NCI-H345 treated with DMSO at 0.1 percent for 48 hours (cell line): Measurements from ENCODE around the gene ACAP3.
"Not testable (repeated sequence)": the region's sequence is repeated elsewhere in the genome, so short reads cannot be mapped to it uniquely, and the experiment has no call there.

Experiments used
- DNase-seq: peaks from one replicate; lab custom pipeline; 2025; ENCODE audit not compliant: unreplicated experiment; lab: John Stamatoyannopoulos, UW

Gene ACAP3

GRCh38 chr1:1316199-1316598 lies 8.5 kb upstream of the ACAP3 start:
- not testable (repeated sequence) for DNase-seq

- no peak for DNase-seq
Measured at GRCh38 chr1:1315435-1315954, 7.8 kb upstream of the ACAP3 start.

GRCh38 chr1:1314678-1315335 lies 7.1 kb upstream of the ACAP3 start:
- DNase-seq: no peak

GRCh38 chr1:1314237-1314586 lies 6.5 kb upstream of the ACAP3 start:
- DNase-seq: no peak

- no peak for DNase-seq
Measured at GRCh38 chr1:1313500-1314236, 5.9 kb upstream of the ACAP3 start.

- DNase-seq: no peak
Measured at GRCh38 chr1:1312450-1313314, 5.0 kb upstream of the ACAP3 start.

GRCh38 chr1:1311107-1312104 lies 3.7 kb upstream of the ACAP3 start:
- no peak for DNase-seq

- no peak for DNase-seq
Measured at GRCh38 chr1:1310476-1311053, 2.8 kb upstream of the ACAP3 start.

GRCh38 chr1:1310109-1310385 lies 2.3 kb upstream of the ACAP3 start:
- no peak for DNase-seq

GRCh38 chr1:1309251-1310108 lies 1.8 kb upstream of the ACAP3 start:
- no peak for DNase-seq

GRCh38 chr1:1308756-1309250 lies 1.1 kb upstream of the ACAP3 start:
- no peak for DNase-seq

- DNase-seq: no peak
Measured at GRCh38 chr1:1307261-1307922, 338 bp downstream of the ACAP3 start.

- no peak for DNase-seq
Measured at GRCh38 chr1:1306661-1307260, 969 bp downstream of the ACAP3 start.

GRCh38 chr1:1306070-1306660 lies 1.6 kb downstream of the ACAP3 start:
- no peak for DNase-seq

GRCh38 chr1:1305300-1306069 lies 2.2 kb downstream of the ACAP3 start:
- DNase-seq: no peak

GRCh38 chr1:1304331-1305299 lies 3.1 kb downstream of the ACAP3 start:
- DNase-seq: peak; percentile 76
